ENCODE measurements around the gene RGL2. TPM values are rescaled to one million over a fixed set of nuclear protein-coding genes. Genes with fewer than 3 reads are reported as not detected.

RGL2 gene
- total and polyA plus RNA-seq, 2 of the 13 experiments (the other 11 are each of a cell fraction or from before 2014, with no cell fraction given): 22.9 to 47.4 TPM

- TF ChIP-seq ZNF407 (CRISPR knock-in tag; IDR thresholded peaks at IDR 0.05; ENCODE audit: not compliant biosample characterization): peak; percentile 70
- TF ChIP-seq ZBTB7A (CRISPR knock-in tag; IDR thresholded peaks at IDR 0.05): no peak
- TF ChIP-seq FOXK1 (CRISPR knock-in tag; IDR thresholded peaks at IDR 0.05; ENCODE audit: borderline replicate concordance, low read depth): 0 out of 2 replicates have a peak, but pooled peaks have one; percentile 12
- 0 out of 2 replicates have a peak, but pooled peaks have one; percentile 42 for TF ChIP-seq DDIT3 (CRISPR knock-in tag; IDR thresholded peaks at IDR 0.05)
- no peak for TF ChIP-seq ZNF557 (CRISPR knock-in tag; IDR thresholded peaks at IDR 0.05)
- no peak for TF ChIP-seq SNAI1 (CRISPR knock-in tag; IDR thresholded peaks at IDR 0.05; ENCODE audit: borderline replicate concordance)
- TF ChIP-seq SRSF1 (optimal IDR thresholded peaks at IDR 0.05; ENCODE audit: low read depth, low read length): no peak
- TF ChIP-seq CBFB (CRISPR knock-in tag; IDR thresholded peaks at IDR 0.05): peak; percentile 29; the same call in 1 of the 2 replicates
- TF ChIP-seq NR0B2 (CRISPR knock-in tag; IDR thresholded peaks at IDR 0.05): no peak
- no peak for TF ChIP-seq MTA1 (CRISPR knock-in tag; IDR thresholded peaks at IDR 0.05; ENCODE audit: borderline replicate concordance)
- TF ChIP-seq TFDP2 (CRISPR knock-in tag; IDR thresholded peaks at IDR 0.05): peak; percentile 50; the same call in 1 of the 2 replicates
- TF ChIP-seq ZNF460 (CRISPR knock-in tag; IDR thresholded peaks at IDR 0.05; ENCODE audit: borderline replicate concordance): peak; percentile 92
- no peak for TF ChIP-seq ZNF766 (CRISPR knock-in tag; IDR thresholded peaks at IDR 0.05; ENCODE audit: borderline replicate concordance)
Measured at GRCh38 chr6:33317669-33318425, 19.1 kb upstream of the RGL2 start, which contains the start of gene ZBTB22 (continued).

Data from HepG2 (cell line).